Bronchial epithelial cell (primary cell): Measurements from ENCODE around the gene CCT7. TPM values are rescaled to one million over a fixed set of nuclear protein-coding genes. Genes with fewer than 3 reads are reported as not detected.

Experiments used
- DNase-seq: peaks from one replicate; pipeline ENCODE4 v3.0.0-alpha.2; 2010; ENCODE audit warnings: low read depth
- FAIRE-seq: peaks from 2 replicates; lab custom pipeline; 2011; peaks lifted over from hg19 to GRCh38; lab: Jason Lieb, UNC
- H3K27me3 ChIP-seq: 2 replicates; pipeline ENCODE4 v1.5.1; 2011; ENCODE audit warnings: low read length; ENCODE audit not compliant: control insufficient read depth, insufficient read depth
- H3K36me3 ChIP-seq: 2 replicates; pipeline ENCODE4 v1.5.1; 2011; ENCODE audit warnings: low read length; ENCODE audit not compliant: control insufficient read depth, insufficient read depth
- H3K4me3 ChIP-seq: 2 replicates; pipeline ENCODE4 v1.5.1; 2011; ENCODE audit warnings: mild to moderate bottlenecking, low read depth, low read length, control low read depth
- CTCF ChIP-seq: IDR thresholded peaks from 2 replicates; pipeline ENCODE4 v1.5.1; 2011; ENCODE audit warnings: mild to moderate bottlenecking, moderate library complexity, low read length, control low read depth, inconsistent platforms; ENCODE audit not compliant: insufficient read depth, severe bottlenecking
- total RNA-seq: library from RNA; depleted of rRNA; stranded (reverse); fragments of >200 nt; gene quantifications from 2 replicates; pipeline ENCODE4 v1.2.1, GENCODE V29; 2014

Gene CCT7
- total RNA-seq, 1 donor from 2014 or later, result 362 TPM

GRCh38 chr2:73269686-73270465, 35.8 kb downstream of the CCT7 start:
- DNase-seq (no peak), FAIRE-seq (no peak)
- no peak for TF ChIP-seq CTCF
- no peaks in the 10 kb centered on the region for H3K36me3 ChIP-seq
- H3K27me3 ChIP-seq, result no peaks in the 10 kb centered on the region
- peak overlapping the region; percentile 36 for H3K4me3 ChIP-seq

- FAIRE-seq, result no peak
- DNase-seq, result no peak
Measured at GRCh38 chr2:73272270-73272669, 38.2 kb downstream of the CCT7 start.

GRCh38 chr2:73279852-73280251, 45.7 kb downstream of the CCT7 start:
- DNase-seq, result no peak
- no peak for TF ChIP-seq CTCF
- Histone ChIP-seq H3K4me3 (no peak overlapping the region), H3K27me3 (no peaks in the 10 kb centered on the region), H3K36me3 (no peaks in the 10 kb centered on the region)
- FAIRE-seq, result no peak

More at GRCh38 chr2:73272270-73272669, 38.2 kb downstream of the CCT7 start:
- Histone ChIP-seq H3K36me3 (no peaks in the 10 kb centered on the region), H3K27me3 (no peaks in the 10 kb centered on the region), H3K4me3 (no peak overlapping the region)
- no peak for TF ChIP-seq CTCF

- TF ChIP-seq CTCF, result no peak
- Histone ChIP-seq H3K36me3 (no peaks in the 10 kb centered on the region), H3K27me3 (peaks cover 2% of the 10 kb centered on the region), H3K4me3 (no peak overlapping the region)
- FAIRE-seq, result no peak
- no peak for DNase-seq
Measured at GRCh38 chr2:73281244-73281643, 47.1 kb downstream of the CCT7 start.

GRCh38 chr2:73282924-73283544, 48.9 kb downstream of the CCT7 start:
- peaks cover 8% of the 10 kb centered on the region for H3K27me3 ChIP-seq
- H3K4me3 ChIP-seq, result peak overlapping the region; percentile 46
- no peaks in the 10 kb centered on the region for H3K36me3 ChIP-seq
- FAIRE-seq (no peak), DNase-seq (no peak)
- no peak for TF ChIP-seq CTCF
